ENCODE results near the gene RABGEF1. TPM values are rescaled to one million over a fixed set of nuclear protein-coding genes. Genes with fewer than 3 reads are reported as not detected.
"Not testable (repeated sequence)": the region's sequence is repeated elsewhere in the genome, so short reads cannot be mapped to it uniquely, and the experiment has no call there.

The RABGEF1 gene
- polyA plus RNA-seq, 5 donors, result 29.4 to 38.8 (median 36.8) TPM

GRCh38 chr7:66734006-66734405 lies 6.5 kb upstream of the RABGEF1 start:
- no peak for DNase-seq

- no peak for DNase-seq
Measured at GRCh38 chr7:66735154-66735553, 5.4 kb upstream of the RABGEF1 start.

GRCh38 chr7:66735850-66736249 lies 4.7 kb upstream of the RABGEF1 start:
- DNase-seq, result no peak

- DNase-seq, result no peak
Measured at GRCh38 chr7:66736892-66737291, 3.6 kb upstream of the RABGEF1 start.

GRCh38 chr7:66737667-66738066 lies 2.9 kb upstream of the RABGEF1 start:
- no peak for DNase-seq

GRCh38 chr7:66739477-66739876 lies 1.1 kb upstream of the RABGEF1 start:
- DNase-seq, result no peak

- DNase-seq, result no peak
Measured at GRCh38 chr7:66739953-66740301, 606 bp upstream of the RABGEF1 start.

GRCh38 chr7:66740980-66741709 lies 612 bp downstream of the RABGEF1 start:
- peak; percentile 51 to 57 for DNase-seq

GRCh38 chr7:66741710-66742049 lies 1.1 kb downstream of the RABGEF1 start:
- no peak for DNase-seq

GRCh38 chr7:66742298-66742697 lies 1.8 kb downstream of the RABGEF1 start:
- not testable (repeated sequence) for DNase-seq

- no peak for DNase-seq
Measured at GRCh38 chr7:66743920-66744319, 3.4 kb downstream of the RABGEF1 start.

- no peak for DNase-seq
Measured at GRCh38 chr7:66747385-66747784, 6.9 kb downstream of the RABGEF1 start.

- DNase-seq, result no peak
Measured at GRCh38 chr7:66747881-66748511, 7.5 kb downstream of the RABGEF1 start.

- no peak for DNase-seq
Measured at GRCh38 chr7:66748791-66749190, 8.3 kb downstream of the RABGEF1 start.

GRCh38 chr7:66751945-66752344 lies 11.4 kb downstream of the RABGEF1 start:
- no peak for DNase-seq

- DNase-seq, result no peak
Measured at GRCh38 chr7:66754541-66754940, 14.0 kb downstream of the RABGEF1 start.

- DNase-seq, result not testable (repeated sequence)
Measured at GRCh38 chr7:66755059-66755458, 14.5 kb downstream of the RABGEF1 start.

GRCh38 chr7:66756227-66756626 lies 15.7 kb downstream of the RABGEF1 start:
- DNase-seq, result not testable (repeated sequence)

GRCh38 chr7:66756889-66757288 lies 16.4 kb downstream of the RABGEF1 start:
- DNase-seq, result no peak

- DNase-seq, result no peak
Measured at GRCh38 chr7:66757939-66758338, 17.4 kb downstream of the RABGEF1 start.

GRCh38 chr7:66758950-66759628 lies 18.6 kb downstream of the RABGEF1 start:
- DNase-seq, result no peak

- DNase-seq, result not testable (repeated sequence)
Measured at GRCh38 chr7:66763183-66763582, 22.6 kb downstream of the RABGEF1 start.

All from right lung (tissue), 5 donors.